Activated naive CD4-positive, alpha-beta T cell treated with anti-CD3 and anti-CD28 coated beads, Interleukin-2, amount 50 U/mL, for 72 hours (primary cell): ENCODE measurements around the gene CSF1. TPM values are rescaled to one million over a fixed set of nuclear protein-coding genes. Genes with fewer than 3 reads are reported as not detected.

Source experiments
- ATAC-seq, 2 donors: fragments of 150-1000 bp; cut with Tn5 transposase; 2 replicates each; pipeline ENCODE4 v1.10.0; 2021; ENCODE audit warnings: mild to moderate bottlenecking in 2 of 2, moderate library complexity in 2 of 2
- DNase-seq, 2 donors: peaks; one replicate each; pipeline ENCODE4 v3.0.0; 2021 to 2022; ENCODE audit warnings: low spot score in 2 of 2
- H3K27ac Mint-ChIP-seq, 2 donors: one replicate each; pipeline ENCODE4 v1.8.0; 2022; ENCODE audit warnings: mild to moderate bottlenecking in 2 of 2, mixed read lengths in 2 of 2
- H3K36me3 Mint-ChIP-seq, 2 donors: one replicate each; pipeline ENCODE4 v1.8.0; 2022; ENCODE audit warnings: mixed read lengths in 2 of 2
- H3K9me3 Mint-ChIP-seq, 2 donors: one replicate each; pipeline ENCODE4 v1.8.0; 2022; ENCODE audit warnings: mixed read lengths in 2 of 2
- total RNA-seq, 2 donors: library from RNA; stranded (reverse); gene quantifications; one replicate each; pipeline ENCODE4 v1.2.3, GENCODE V29; 2022

The CSF1 gene
- total RNA-seq, 2 donors from 2014 or later = 13.7 to 19.9 TPM

- no peak for ATAC-seq
- H3K36me3 Mint-ChIP-seq = no peaks in the 10 kb centered on the region
- DNase-seq = no peak
- H3K27ac Mint-ChIP-seq = peak overlapping the region in 1 of 2 donors; percentile 87
- no peaks in the 10 kb centered on the region for H3K9me3 Mint-ChIP-seq
Observed at GRCh38 chr1:109879881-109880525, 30.6 kb upstream of the CSF1 start.

GRCh38 chr1:109880971-109881894 is 29.4 kb upstream of the CSF1 start:
- Mint-ChIP-seq H3K27ac (peak overlapping the region; percentile 7 to 21), H3K9me3 (no peaks in the 10 kb centered on the region), H3K36me3 (no peaks in the 10 kb centered on the region)
- no peak for DNase-seq
- ATAC-seq = peak; percentile 18 to 28

- Mint-ChIP-seq H3K27ac (peak overlapping the region in 1 of 2 donors; percentile 21), H3K36me3 (no peaks in the 10 kb centered on the region), H3K9me3 (no peaks in the 10 kb centered on the region)
- DNase-seq (no peak), ATAC-seq (no peak)
Observed at GRCh38 chr1:109881906-109882287, 28.8 kb upstream of the CSF1 start.

GRCh38 chr1:109882288-109883245 is 28.1 kb upstream of the CSF1 start:
- H3K36me3 Mint-ChIP-seq = no peaks in the 10 kb centered on the region
- DNase-seq = no peak
- no peak overlapping the region for H3K27ac Mint-ChIP-seq

GRCh38 chr1:109883248-109883955 is 27.2 kb upstream of the CSF1 start:
- DNase-seq = no peak
- Mint-ChIP-seq H3K9me3 (no peaks in the 10 kb centered on the region), H3K27ac (peak overlapping the region in 1 of 2 donors; percentile 57), H3K36me3 (no peaks in the 10 kb centered on the region)
- no peak for ATAC-seq

More at GRCh38 chr1:109882288-109883245, 28.1 kb upstream of the CSF1 start:
- H3K9me3 Mint-ChIP-seq = no peaks in the 10 kb centered on the region
- ATAC-seq = no peak

GRCh38 chr1:109884242-109884891 is 26.3 kb upstream of the CSF1 start:
- DNase-seq (no peak), ATAC-seq (no peak)
- Mint-ChIP-seq H3K9me3 (no peaks in the 10 kb centered on the region), H3K27ac (peak overlapping the region in 1 of 2 donors; percentile 19), H3K36me3 (no peaks in the 10 kb centered on the region)

- Mint-ChIP-seq H3K27ac (no peak overlapping the region), H3K36me3 (no peaks in the 10 kb centered on the region), H3K9me3 (no peaks in the 10 kb centered on the region)
- no peak for DNase-seq
- no peak for ATAC-seq
Observed at GRCh38 chr1:109885589-109885988, 25.1 kb upstream of the CSF1 start.

- DNase-seq (no peak), ATAC-seq (no peak)
- Mint-ChIP-seq H3K9me3 (no peaks in the 10 kb centered on the region), H3K27ac (no peak overlapping the region), H3K36me3 (no peaks in the 10 kb centered on the region)
Observed at GRCh38 chr1:109886827-109887226, 23.8 kb upstream of the CSF1 start.

GRCh38 chr1:109887271-109887670 is 23.4 kb upstream of the CSF1 start:
- Mint-ChIP-seq H3K9me3 (no peaks in the 10 kb centered on the region), H3K27ac (peak overlapping the region in 1 of 2 donors; percentile 31), H3K36me3 (no peaks in the 10 kb centered on the region)
- ATAC-seq = no peak
- no peak for DNase-seq

- no peaks in the 10 kb centered on the region for H3K9me3 Mint-ChIP-seq
- peak overlapping the region in 1 of 2 donors; percentile 84 for H3K27ac Mint-ChIP-seq
- H3K36me3 Mint-ChIP-seq = no peaks in the 10 kb centered on the region
- ATAC-seq (no peak), DNase-seq (no peak)
Observed at GRCh38 chr1:109887884-109888283, 22.8 kb upstream of the CSF1 start.

- ATAC-seq = no peak
- H3K36me3 Mint-ChIP-seq = no peaks in the 10 kb centered on the region
- H3K27ac Mint-ChIP-seq = peak overlapping the region; percentile 0 to 84
- no peaks in the 10 kb centered on the region for H3K9me3 Mint-ChIP-seq
- no peak for DNase-seq
Observed at GRCh38 chr1:109889094-109889493, 21.6 kb upstream of the CSF1 start.

GRCh38 chr1:109890115-109890953 is 20.3 kb upstream of the CSF1 start:
- Mint-ChIP-seq H3K27ac (peak overlapping the region; percentile 69 to 84), H3K9me3 (no peaks in the 10 kb centered on the region), H3K36me3 (no peaks in the 10 kb centered on the region)
- ATAC-seq (peak; percentile 92 to 94), DNase-seq (peak; percentile 31 to 80)

- H3K9me3 Mint-ChIP-seq = no peaks in the 10 kb centered on the region
- ATAC-seq = no peak
- DNase-seq = no peak
- H3K36me3 Mint-ChIP-seq = no peaks in the 10 kb centered on the region
- peak overlapping the region in 1 of 2 donors; percentile 84 for H3K27ac Mint-ChIP-seq
Observed at GRCh38 chr1:109891930-109892329, 18.7 kb upstream of the CSF1 start.

- no peaks in the 10 kb centered on the region for H3K9me3 Mint-ChIP-seq
- DNase-seq = no peak
- H3K36me3 Mint-ChIP-seq = no peaks in the 10 kb centered on the region
- peak in 1 of 2 donors; percentile 28 for ATAC-seq
- peak overlapping the region in 1 of 2 donors; percentile 84 for H3K27ac Mint-ChIP-seq
Observed at GRCh38 chr1:109892561-109893368, 17.9 kb upstream of the CSF1 start.
